ENCODE measurements around the gene FBN1.

FBN1 gene

DNA sequence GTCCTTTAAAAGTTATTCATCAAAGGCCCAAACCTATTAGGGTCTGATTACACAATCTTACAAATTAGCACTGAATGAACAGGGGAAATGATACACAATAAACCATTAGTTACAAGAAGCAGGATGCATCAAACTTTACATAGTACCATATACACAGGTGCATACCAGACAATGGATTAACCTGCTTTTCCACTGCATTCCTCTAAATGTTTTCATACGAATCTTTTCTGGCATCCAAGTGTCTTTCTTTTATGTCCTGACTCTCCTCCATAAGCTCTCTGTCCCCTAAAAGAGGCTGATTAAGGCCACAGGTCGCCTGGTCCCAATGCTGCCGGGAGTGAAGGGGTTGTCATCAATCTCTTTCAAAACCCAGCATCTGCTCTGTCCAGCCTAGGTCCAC lies 11.4 kb downstream of the FBN1 start:
- H3K9me3 ChIP-seq (ENCODE audit: control insufficient read depth, insufficient read depth, low read length): no peaks in the 10 kb centered on the region
- no peaks in the 10 kb centered on the region for H3K27me3 ChIP-seq (ENCODE audit: control insufficient read depth, insufficient read depth, low read length)
- H3K36me3 ChIP-seq (ENCODE audit: control insufficient read depth, insufficient read depth, low read length): no peaks in the 10 kb centered on the region
- no peak overlapping the region for H3K4me3 ChIP-seq (ENCODE audit: low read depth, low read length)
- H3K9ac ChIP-seq (ENCODE audit: low read depth, low read length): no peak overlapping the region
- H3K4me1 ChIP-seq (ENCODE audit: control insufficient read depth, insufficient read depth, low read length): no peaks in the 10 kb centered on the region

DNA sequence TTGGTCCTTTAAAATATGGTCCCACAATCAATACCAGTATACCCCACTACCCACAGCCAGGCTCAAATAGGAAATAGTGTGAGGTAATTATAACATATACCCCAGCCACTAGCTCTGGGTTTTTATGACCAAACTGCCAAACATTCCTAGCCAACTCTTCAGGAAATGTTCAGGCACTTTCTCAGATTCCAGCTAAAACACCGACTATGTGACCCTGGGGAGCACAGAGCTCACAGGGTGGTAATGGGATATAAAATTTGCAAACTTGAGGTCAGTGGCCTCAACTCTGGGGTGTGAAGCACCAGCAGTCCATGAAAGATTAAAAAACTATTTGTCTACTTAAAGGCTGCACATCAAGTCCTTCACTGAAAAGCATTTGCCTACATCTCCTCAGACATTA lies 12.9 kb downstream of the FBN1 start:
- Histone ChIP-seq H3K27me3 (ENCODE audit: control insufficient read depth, insufficient read depth, low read length) (no peaks in the 10 kb centered on the region), H3K9ac (ENCODE audit: low read depth, low read length) (no peak overlapping the region), H3K9me3 (ENCODE audit: control insufficient read depth, insufficient read depth, low read length) (no peaks in the 10 kb centered on the region), H3K4me1 (ENCODE audit: control insufficient read depth, insufficient read depth, low read length) (no peaks in the 10 kb centered on the region), H3K36me3 (ENCODE audit: control insufficient read depth, insufficient read depth, low read length) (no peaks in the 10 kb centered on the region), H3K4me3 (ENCODE audit: low read depth, low read length) (no peak overlapping the region)

DNA sequence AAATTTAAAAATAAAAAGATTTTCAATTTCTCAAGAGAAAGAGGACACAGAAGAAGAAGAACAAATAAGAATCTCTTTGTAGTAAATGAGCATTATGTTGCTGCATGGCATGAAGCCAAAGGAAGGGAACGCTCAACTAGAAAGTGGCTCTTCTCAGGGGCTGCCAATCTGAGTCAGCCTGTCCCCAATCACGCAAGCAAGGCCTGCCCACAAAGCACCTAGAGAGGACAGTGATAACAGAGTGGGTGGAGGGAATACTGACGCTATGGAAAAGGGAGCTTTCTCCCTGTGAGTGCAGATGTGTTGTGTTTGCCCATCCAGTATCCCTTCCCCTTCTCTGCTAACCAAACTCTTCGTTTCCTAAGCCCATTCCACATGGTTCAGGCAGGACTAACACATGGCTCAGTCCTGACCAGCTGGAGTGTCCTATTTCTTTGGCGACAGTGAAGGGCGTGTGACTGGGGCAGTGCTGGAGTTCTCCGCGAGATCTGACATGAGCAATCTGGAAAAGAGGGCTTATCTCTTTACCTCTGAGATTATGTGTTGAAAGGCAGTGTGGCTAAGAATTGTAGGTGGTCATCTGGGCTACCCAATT lies 14.2 kb downstream of the FBN1 start:
- Histone ChIP-seq H3K9me3 (ENCODE audit: control insufficient read depth, insufficient read depth, low read length) (no peaks in the 10 kb centered on the region), H3K4me1 (ENCODE audit: control insufficient read depth, insufficient read depth, low read length) (no peaks in the 10 kb centered on the region), H3K4me3 (ENCODE audit: low read depth, low read length) (no peak overlapping the region), H3K27me3 (ENCODE audit: control insufficient read depth, insufficient read depth, low read length) (no peaks in the 10 kb centered on the region), H3K36me3 (ENCODE audit: control insufficient read depth, insufficient read depth, low read length) (no peaks in the 10 kb centered on the region), H3K9ac (ENCODE audit: low read depth, low read length) (no peak overlapping the region)

DNA sequence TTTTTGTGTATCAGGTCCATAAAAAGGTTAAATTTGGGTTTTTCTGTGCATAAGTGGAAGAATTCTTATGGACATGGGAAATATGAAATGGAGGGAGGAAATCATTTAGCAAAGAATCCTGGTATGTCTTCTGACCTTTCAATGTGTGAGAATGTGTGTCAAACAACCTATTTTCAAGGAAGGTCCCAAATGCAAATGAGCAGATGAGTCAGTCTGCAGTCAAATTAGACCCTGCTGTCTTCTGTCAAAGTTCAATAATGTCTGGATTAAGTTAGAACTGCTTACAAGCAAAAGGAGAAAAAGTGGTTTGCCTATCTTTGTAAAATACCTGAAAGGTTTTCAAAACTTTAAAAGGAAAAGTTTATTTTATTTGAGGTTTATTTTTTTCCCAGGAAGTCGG lies 15.3 kb downstream of the FBN1 start:
- no peaks in the 10 kb centered on the region for H3K36me3 ChIP-seq (ENCODE audit: control insufficient read depth, insufficient read depth, low read length)
- no peaks in the 10 kb centered on the region for H3K9me3 ChIP-seq (ENCODE audit: control insufficient read depth, insufficient read depth, low read length)
- H3K27me3 ChIP-seq (ENCODE audit: control insufficient read depth, insufficient read depth, low read length): no peaks in the 10 kb centered on the region
- H3K4me3 ChIP-seq (ENCODE audit: low read depth, low read length): no peak overlapping the region
- no peak overlapping the region for H3K9ac ChIP-seq (ENCODE audit: low read depth, low read length)
- H3K4me1 ChIP-seq (ENCODE audit: control insufficient read depth, insufficient read depth, low read length): no peaks in the 10 kb centered on the region

DNA sequence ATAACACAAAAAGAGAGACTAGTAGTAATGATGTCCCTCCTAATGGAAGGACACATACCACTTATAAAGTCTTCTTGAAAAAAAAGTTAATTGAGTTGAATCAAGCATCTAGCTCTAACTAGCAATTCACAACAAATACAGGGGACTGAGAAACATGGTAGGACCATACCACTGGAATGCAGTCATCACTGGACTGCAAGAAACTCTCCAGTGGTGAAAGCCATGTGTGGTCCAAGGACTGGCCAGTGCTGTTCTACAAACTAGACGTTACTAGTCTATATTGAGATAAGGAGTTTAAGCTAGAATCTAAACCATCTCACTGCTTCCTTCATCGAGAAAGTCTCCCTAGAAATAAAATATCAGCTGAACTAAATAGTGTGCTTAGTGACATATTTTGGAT lies 16.7 kb downstream of the FBN1 start:
- Histone ChIP-seq H3K9me3 (ENCODE audit: control insufficient read depth, insufficient read depth, low read length) (no peaks in the 10 kb centered on the region), H3K4me1 (ENCODE audit: control insufficient read depth, insufficient read depth, low read length) (no peaks in the 10 kb centered on the region), H3K9ac (ENCODE audit: low read depth, low read length) (no peak overlapping the region), H3K4me3 (ENCODE audit: low read depth, low read length) (no peak overlapping the region), H3K27me3 (ENCODE audit: control insufficient read depth, insufficient read depth, low read length) (no peaks in the 10 kb centered on the region), H3K36me3 (ENCODE audit: control insufficient read depth, insufficient read depth, low read length) (no peaks in the 10 kb centered on the region)

DNA sequence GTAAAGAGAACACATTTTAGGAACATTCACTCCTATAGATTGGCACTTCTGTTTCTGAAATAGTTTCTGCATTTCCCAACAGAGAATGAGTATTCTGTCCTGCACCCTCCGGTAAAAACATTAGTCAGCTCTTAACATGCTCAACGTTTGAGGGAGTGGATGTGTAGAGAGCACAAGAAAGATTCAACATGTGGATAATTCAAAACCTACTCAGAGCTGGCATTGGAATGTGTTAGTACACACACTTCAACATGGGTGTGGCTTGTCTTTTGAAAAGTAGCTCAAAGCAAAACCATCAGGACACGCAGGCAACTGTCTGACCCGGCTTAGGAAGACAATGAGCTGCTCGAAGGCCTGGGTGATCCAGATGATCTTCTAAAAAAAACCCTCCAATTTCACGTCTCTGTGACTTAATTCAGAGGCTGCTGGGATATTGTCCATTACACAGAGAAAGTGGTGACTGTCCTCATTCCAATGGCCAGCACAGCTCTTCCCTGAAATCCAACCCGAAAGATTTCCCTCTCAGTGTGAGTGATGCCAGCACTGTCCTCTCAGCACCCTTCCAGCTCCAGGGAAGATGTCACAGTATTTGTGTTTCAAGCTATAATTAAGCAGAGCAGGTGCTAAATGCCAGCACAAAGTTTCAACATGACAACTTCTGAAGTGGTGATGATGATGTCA lies 18.1 kb downstream of the FBN1 start:
- no peaks in the 10 kb centered on the region for H3K36me3 ChIP-seq (ENCODE audit: control insufficient read depth, insufficient read depth, low read length)
- no peak overlapping the region for H3K4me3 ChIP-seq (ENCODE audit: low read depth, low read length)
- no peaks in the 10 kb centered on the region for H3K4me1 ChIP-seq (ENCODE audit: control insufficient read depth, insufficient read depth, low read length)
- H3K9me3 ChIP-seq (ENCODE audit: control insufficient read depth, insufficient read depth, low read length): no peaks in the 10 kb centered on the region
- H3K9ac ChIP-seq (ENCODE audit: low read depth, low read length): no peak overlapping the region
- H3K27me3 ChIP-seq (ENCODE audit: control insufficient read depth, insufficient read depth, low read length): no peaks in the 10 kb centered on the region

DNA sequence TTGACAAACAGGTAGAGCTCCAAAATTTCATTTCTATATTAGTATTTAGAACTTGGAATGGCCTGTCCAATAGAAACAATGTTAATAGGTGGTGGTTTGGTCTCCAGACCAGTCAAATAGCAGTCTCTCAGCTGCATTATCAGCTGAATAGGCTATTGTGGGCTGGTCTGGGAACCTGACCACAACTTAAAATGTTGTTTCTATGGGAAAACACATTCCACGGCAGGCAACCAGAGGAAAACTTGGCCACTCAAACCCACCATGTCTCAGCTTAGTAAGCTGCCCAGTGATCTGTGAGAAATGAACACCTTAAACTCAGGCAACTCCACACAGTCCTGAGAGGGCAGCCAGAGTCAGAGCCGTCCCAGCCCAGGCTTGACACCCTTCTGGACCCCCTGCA lies 20.4 kb downstream of the FBN1 start:
- H3K36me3 ChIP-seq (ENCODE audit: control insufficient read depth, insufficient read depth, low read length): no peaks in the 10 kb centered on the region
- H3K27me3 ChIP-seq (ENCODE audit: control insufficient read depth, insufficient read depth, low read length): no peaks in the 10 kb centered on the region
- no peaks in the 10 kb centered on the region for H3K9me3 ChIP-seq (ENCODE audit: control insufficient read depth, insufficient read depth, low read length)
- H3K4me3 ChIP-seq (ENCODE audit: low read depth, low read length): no peak overlapping the region
- no peaks in the 10 kb centered on the region for H3K4me1 ChIP-seq (ENCODE audit: control insufficient read depth, insufficient read depth, low read length)
- H3K9ac ChIP-seq (ENCODE audit: low read depth, low read length): no peak overlapping the region

DNA sequence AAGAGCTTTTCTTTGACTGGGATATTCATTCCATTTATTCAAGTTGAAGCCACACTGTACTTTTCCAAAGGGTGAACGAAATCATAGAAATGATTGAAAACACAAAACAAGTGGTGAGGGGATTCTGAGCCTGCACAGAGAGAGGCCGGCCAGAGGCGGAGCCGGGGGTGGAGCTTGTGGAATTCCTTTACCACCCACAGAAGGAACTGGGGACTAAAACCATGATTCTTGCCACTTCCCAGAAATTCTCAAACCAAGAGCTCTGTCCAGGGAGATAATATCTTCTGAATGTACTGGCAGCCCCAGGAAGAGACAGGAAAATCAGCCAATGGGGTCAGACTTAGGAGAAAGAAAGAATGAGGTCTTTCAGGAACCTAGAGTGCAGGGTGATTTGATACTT lies 20.8 kb downstream of the FBN1 start:
- Histone ChIP-seq H3K9ac (ENCODE audit: low read depth, low read length) (no peak overlapping the region), H3K9me3 (ENCODE audit: control insufficient read depth, insufficient read depth, low read length) (no peaks in the 10 kb centered on the region), H3K4me3 (ENCODE audit: low read depth, low read length) (no peak overlapping the region), H3K4me1 (ENCODE audit: control insufficient read depth, insufficient read depth, low read length) (no peaks in the 10 kb centered on the region), H3K27me3 (ENCODE audit: control insufficient read depth, insufficient read depth, low read length) (no peaks in the 10 kb centered on the region), H3K36me3 (ENCODE audit: control insufficient read depth, insufficient read depth, low read length) (no peaks in the 10 kb centered on the region)

DNA sequence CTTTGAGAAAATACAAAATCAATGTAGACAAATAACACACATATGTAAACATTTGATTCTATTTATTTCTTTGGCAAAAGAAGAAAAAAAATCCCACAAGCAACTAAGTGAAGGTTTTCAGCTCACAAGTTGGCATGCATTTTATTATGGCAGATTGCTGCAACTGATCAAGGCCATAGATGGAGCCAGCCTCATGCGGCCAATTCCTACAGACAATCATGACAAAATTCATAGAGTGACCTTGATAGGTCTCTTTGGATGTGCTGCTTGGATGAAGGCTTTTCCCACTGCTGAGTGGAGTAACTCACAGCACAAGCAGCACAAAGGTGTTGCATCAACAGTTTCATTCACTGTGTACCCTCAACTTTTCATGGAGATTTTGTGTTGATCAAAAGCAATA lies 22.1 kb downstream of the FBN1 start:
- Histone ChIP-seq H3K36me3 (ENCODE audit: control insufficient read depth, insufficient read depth, low read length) (no peaks in the 10 kb centered on the region), H3K9ac (ENCODE audit: low read depth, low read length) (no peak overlapping the region), H3K4me3 (ENCODE audit: low read depth, low read length) (no peak overlapping the region), H3K27me3 (ENCODE audit: control insufficient read depth, insufficient read depth, low read length) (no peaks in the 10 kb centered on the region), H3K4me1 (ENCODE audit: control insufficient read depth, insufficient read depth, low read length) (no peaks in the 10 kb centered on the region), H3K9me3 (ENCODE audit: control insufficient read depth, insufficient read depth, low read length) (no peaks in the 10 kb centered on the region)

DNA sequence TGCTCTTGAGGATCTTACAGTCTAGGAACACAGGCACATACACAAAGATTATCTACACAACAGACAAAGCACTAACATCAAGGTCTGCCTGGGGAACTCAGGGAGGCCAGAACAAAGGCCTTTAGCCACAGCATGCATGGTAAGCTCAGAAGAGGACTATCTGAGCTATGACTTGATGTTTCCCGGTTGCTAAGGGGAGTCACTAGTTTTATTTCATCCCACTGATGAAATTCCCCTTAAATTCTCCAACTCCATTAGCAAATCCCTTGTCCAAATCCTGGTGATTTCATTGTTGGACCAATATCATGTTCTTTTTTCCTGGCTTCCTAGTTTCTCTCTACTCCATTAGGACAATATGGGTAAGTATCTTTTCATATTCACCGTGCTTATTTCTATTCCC lies 23.3 kb downstream of the FBN1 start:
- H3K9me3 ChIP-seq (ENCODE audit: control insufficient read depth, insufficient read depth, low read length): no peaks in the 10 kb centered on the region
- no peaks in the 10 kb centered on the region for H3K27me3 ChIP-seq (ENCODE audit: control insufficient read depth, insufficient read depth, low read length)
- no peak overlapping the region for H3K9ac ChIP-seq (ENCODE audit: low read depth, low read length)
- no peak overlapping the region for H3K4me3 ChIP-seq (ENCODE audit: low read depth, low read length)
- H3K36me3 ChIP-seq (ENCODE audit: control insufficient read depth, insufficient read depth, low read length): no peaks in the 10 kb centered on the region
- H3K4me1 ChIP-seq (ENCODE audit: control insufficient read depth, insufficient read depth, low read length): no peaks in the 10 kb centered on the region

DNA sequence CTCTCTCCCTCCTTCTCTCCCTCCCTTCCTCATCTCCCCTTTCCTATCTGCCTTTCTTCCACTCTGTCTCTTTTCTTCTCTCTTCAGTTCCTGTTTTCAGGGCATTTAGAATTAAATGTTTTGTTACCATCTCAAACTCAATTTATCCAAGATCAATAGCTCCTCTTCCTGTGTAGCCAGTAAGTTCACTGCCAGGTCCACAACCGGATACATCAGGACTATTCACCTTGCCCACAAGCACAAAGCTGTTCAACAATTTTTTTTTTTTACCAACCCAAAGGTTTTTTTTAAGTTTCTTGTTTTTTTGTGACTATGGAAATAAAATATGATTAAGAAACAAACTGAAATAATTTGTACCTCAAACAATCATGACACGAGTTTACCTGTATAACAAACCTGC lies 26.1 kb downstream of the FBN1 start:
- Histone ChIP-seq H3K4me1 (ENCODE audit: control insufficient read depth, insufficient read depth, low read length) (no peaks in the 10 kb centered on the region), H3K9ac (ENCODE audit: low read depth, low read length) (no peak overlapping the region), H3K36me3 (ENCODE audit: control insufficient read depth, insufficient read depth, low read length) (no peaks in the 10 kb centered on the region), H3K9me3 (ENCODE audit: control insufficient read depth, insufficient read depth, low read length) (no peaks in the 10 kb centered on the region), H3K4me3 (ENCODE audit: low read depth, low read length) (no peak overlapping the region), H3K27me3 (ENCODE audit: control insufficient read depth, insufficient read depth, low read length) (no peaks in the 10 kb centered on the region)

DNA sequence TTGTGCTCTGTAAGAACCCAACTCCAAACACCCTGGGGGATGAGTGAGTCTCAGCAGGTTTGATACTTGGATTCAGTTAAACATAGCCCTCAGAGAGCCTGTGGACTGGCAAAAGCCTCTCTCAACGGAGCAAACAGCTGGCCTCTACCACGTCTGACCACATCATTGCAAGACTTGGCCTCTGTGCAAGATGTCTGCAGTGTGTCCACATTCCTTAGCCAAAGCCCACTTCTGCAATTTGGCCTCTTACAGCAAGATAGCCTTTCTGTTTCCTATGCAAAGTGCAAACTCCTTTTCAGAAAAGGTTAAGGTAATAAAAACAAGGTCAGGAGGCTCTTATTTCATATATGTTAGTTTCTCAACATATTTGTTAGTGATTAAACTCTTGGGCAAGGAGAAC lies 27.9 kb downstream of the FBN1 start:
- no peaks in the 10 kb centered on the region for H3K27me3 ChIP-seq (ENCODE audit: control insufficient read depth, insufficient read depth, low read length)
- no peaks in the 10 kb centered on the region for H3K36me3 ChIP-seq (ENCODE audit: control insufficient read depth, insufficient read depth, low read length)
- no peak overlapping the region for H3K9ac ChIP-seq (ENCODE audit: low read depth, low read length)
- no peaks in the 10 kb centered on the region for H3K9me3 ChIP-seq (ENCODE audit: control insufficient read depth, insufficient read depth, low read length)
- no peak overlapping the region for H3K4me3 ChIP-seq (ENCODE audit: low read depth, low read length)
- H3K4me1 ChIP-seq (ENCODE audit: control insufficient read depth, insufficient read depth, low read length): no peaks in the 10 kb centered on the region

Data from iPS-15b (cell line).